ENCODE results near the gene MARK3. TPM values are rescaled to one million over a fixed set of nuclear protein-coding genes. Genes with fewer than 3 reads are reported as not detected.

The MARK3 gene
- total RNA-seq, 4 donors from 2014 or later = 78.8 to 133 (median 121) TPM

DNA sequence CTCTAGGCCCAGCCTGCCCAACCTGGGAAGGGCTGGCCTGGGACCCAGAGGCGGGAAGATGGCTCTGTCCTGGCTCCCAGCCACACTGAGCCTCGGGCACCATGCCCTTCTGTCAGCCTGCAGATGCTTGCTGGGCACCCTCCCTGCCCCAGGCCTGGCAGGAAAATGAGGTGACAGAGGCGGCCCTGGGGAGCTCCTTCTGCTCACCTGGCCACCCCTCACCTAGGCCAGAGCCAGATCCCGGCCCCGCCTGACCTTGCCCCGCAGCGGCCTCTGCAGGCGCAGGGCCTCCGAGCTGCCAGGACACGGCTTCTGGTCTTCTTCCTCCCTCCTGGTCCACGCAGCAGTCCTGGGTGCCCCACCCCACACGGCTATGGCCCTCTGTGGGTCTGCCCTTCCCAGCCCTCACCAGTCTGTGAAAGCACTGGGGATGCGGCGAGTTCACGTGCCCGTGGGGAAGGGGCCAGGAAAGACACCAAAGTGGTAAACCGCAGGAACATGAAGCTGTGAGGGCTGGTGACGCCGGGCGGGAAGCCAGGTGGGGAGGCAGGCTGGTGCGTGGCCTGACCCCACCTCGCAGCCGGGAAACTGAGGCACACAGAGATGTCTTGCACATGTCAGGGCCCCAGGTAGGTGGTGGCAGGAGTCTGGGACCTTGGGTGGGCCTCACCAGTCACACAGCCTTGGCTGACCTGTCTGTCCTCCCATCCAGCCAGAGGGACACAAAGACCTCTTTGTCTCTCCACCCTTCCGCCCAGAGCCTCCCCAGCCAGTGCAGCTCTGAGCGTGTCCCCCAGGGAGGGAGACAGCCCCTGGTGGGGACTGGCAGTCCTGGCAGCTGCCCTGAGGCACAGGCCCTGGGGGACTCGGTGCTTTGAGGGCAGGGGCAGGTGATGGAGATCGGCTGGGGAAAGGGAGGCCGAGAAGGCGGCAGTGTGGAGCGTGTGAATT is 164.4 kb downstream of the MARK3 start:
- DNase-seq (ENCODE audit: low spot score) (no peak), ATAC-seq (ENCODE audit: low FRiP score) (no peak)
- TF ChIP-seq, protein P1, sequence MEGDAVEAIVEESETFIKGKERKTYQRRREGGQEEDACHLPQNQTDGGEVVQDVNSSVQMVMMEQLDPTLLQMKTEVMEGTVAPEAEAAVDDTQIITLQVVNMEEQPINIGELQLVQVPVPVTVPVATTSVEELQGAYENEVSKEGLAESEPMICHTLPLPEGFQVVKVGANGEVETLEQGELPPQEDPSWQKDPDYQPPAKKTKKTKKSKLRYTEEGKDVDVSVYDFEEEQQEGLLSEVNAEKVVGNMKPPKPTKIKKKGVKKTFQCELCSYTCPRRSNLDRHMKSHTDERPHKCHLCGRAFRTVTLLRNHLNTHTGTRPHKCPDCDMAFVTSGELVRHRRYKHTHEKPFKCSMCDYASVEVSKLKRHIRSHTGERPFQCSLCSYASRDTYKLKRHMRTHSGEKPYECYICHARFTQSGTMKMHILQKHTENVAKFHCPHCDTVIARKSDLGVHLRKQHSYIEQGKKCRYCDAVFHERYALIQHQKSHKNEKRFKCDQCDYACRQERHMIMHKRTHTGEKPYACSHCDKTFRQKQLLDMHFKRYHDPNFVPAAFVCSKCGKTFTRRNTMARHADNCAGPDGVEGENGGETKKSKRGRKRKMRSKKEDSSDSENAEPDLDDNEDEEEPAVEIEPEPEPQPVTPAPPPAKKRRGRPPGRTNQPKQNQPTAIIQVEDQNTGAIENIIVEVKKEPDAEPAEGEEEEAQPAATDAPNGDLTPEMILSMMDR (IDR thresholded peaks at IDR 0.05) = no peak

- TF ChIP-seq, protein P1 (IDR thresholded peaks at IDR 0.05) = no peak
- ATAC-seq (ENCODE audit: low FRiP score) = no peak
- DNase-seq (ENCODE audit: low spot score) = no peak
These were observed 165.5 kb downstream of the MARK3 start for GRCh38 chr14:103550451-103551337.

GRCh38 chr14:103551338-103551762 is 166.1 kb downstream of the MARK3 start:
- DNase-seq (ENCODE audit: low spot score) = no peak
- no peak for ATAC-seq (ENCODE audit: low FRiP score)
- TF ChIP-seq, protein P1 (IDR thresholded peaks at IDR 0.05) = no peak

GRCh38 chr14:103552011-103552845 is 167.0 kb downstream of the MARK3 start:
- TF ChIP-seq, protein P1 (IDR thresholded peaks at IDR 0.05) = no peak
- DNase-seq (ENCODE audit: low spot score) = no peak
- peak; percentile 50 for ATAC-seq (ENCODE audit: low FRiP score)

DNA sequence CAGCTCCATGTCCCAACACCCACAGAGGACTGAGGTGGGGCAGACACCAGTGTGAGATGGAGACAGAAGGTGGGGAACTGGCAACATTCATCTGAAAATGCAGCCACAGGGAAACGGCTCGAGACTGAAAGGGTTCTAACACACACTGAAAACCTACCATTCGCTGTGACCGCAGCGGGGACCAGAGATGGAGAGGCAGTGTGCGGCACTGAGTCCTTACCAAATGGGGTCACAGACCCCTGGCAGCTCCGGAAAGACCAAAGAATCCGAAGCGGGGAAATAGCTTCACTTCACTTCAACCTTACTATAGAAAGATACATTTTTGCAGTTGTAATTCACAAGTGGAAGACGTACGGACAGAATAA is 167.6 kb downstream of the MARK3 start:
- TF ChIP-seq, protein P1 (IDR thresholded peaks at IDR 0.05) = no peak
- DNase-seq (ENCODE audit: low spot score) (no peak), ATAC-seq (ENCODE audit: low FRiP score) (no peak)

Small RNA genes within 50 kb of the gene (small RNA-seq; reads per million reads assigned to genes)
- gene RNU7-160P (not detected), gene SNORA28 (32.0 reads per million, percentile 94 among the genes with 10 or more reads in this experiment)

Other genes starting within 250 kb of the MARK3 start
- gene EIF5, start 51.2 kb upstream of the MARK3 start, total RNA-seq = 100 to 1,000 TPM; 157 to 399 (median 292) TPM
- 100 to 1,000 TPM; 173 to 275 (median 217) TPM for gene CKB, start 137.4 kb downstream of the MARK3 start, total RNA-seq
- 10 to 100 TPM; 12.4 to 36.0 (median 15.1) TPM for gene TRMT61A, start 143.8 kb downstream of the MARK3 start, total RNA-seq
- 10 to 100 TPM; 29.2 to 51.2 (median 42.9) TPM for gene BAG5, start 177.2 kb downstream of the MARK3 start, total RNA-seq
- gene COA8, start 177.5 kb downstream of the MARK3 start, total RNA-seq = 10 to 100 TPM; 15.3 to 61.5 (median 27.5) TPM
- gene KLC1, start 243.8 kb downstream of the MARK3 start, total RNA-seq = 100 to 1,000 TPM; 195 to 349 (median 289) TPM

Data from omental fat pad (tissue), 4 donors.